Upper lobe of left lung (tissue), 6 donors: ENCODE data around the gene RRP7A. TPM values are rescaled to one million over a fixed set of nuclear protein-coding genes. Genes with fewer than 3 reads are reported as not detected.
"Not testable (repeated sequence)": the region's sequence is repeated elsewhere in the genome, so short reads cannot be mapped to it uniquely, and the experiment has no call there.

Source experiments
- ATAC-seq, 2 donors: fragments of 200-7000 bp; cut with Tn5 transposase; one replicate each; pipeline ENCODE4 v1.9.1; 2022; ENCODE audit warnings: mild to moderate bottlenecking in 2 of 2, moderate library complexity in 2 of 2; ENCODE audit not compliant: low FRiP score in 2 of 2
- DNase-seq, 2 donors: peaks; one replicate each; pipeline ENCODE4 v3.0.0-alpha.2; 2019 to 2020
- H3K27ac ChIP-seq, 4 donors: fragments of 200-600 bp; sonication (generic); one replicate each; pipeline ENCODE4 v1.5.1; 2016 to 2019
- H3K27me3 ChIP-seq, 4 donors: fragments of 200-600 bp; sonication (generic); one replicate each; pipeline ENCODE4 v1.5.1; 2017 to 2019
- H3K36me3 ChIP-seq, 4 donors: fragments of 200-600 bp; sonication (generic); one replicate each; pipeline ENCODE4 v1.5.1; 2016 to 2019
- H3K4me1 ChIP-seq, 4 donors: fragments of 200-600 bp; sonication (generic); one replicate each; pipeline ENCODE4 v1.5.1; 2018 to 2019
- H3K4me3 ChIP-seq, 4 donors: fragments of 200-600 bp; sonication (generic); one replicate each; pipeline ENCODE4 v1.5.1; 2017 to 2019; ENCODE audit warnings: mild to moderate bottlenecking in 2 of 4, moderate library complexity in 1 of 4
- H3K9me3 ChIP-seq, 4 donors: fragments of 200-600 bp; sonication (generic); one replicate each; pipeline ENCODE4 v1.5.1; 2018 to 2019
- EP300 ChIP-seq, 4 donors: sonication (generic); formaldehyde crosslinking; IDR thresholded peaks; one replicate each; pipeline ENCODE4 v1.5.1; 2017; ENCODE audit warnings: antibody characterized with exemption in 4 of 4, control low read depth in 2 of 4
- POLR2A ChIP-seq, 4 donors: fragments of 450-650 bp; IDR thresholded peaks; one replicate each; pipeline ENCODE4 v1.5.1; 2016 to 2017; ENCODE audit warnings: antibody characterized with exemption in 4 of 4, mild to moderate bottlenecking in 2 of 4
- POLR2AphosphoS5 ChIP-seq, 2 donors: sonication (generic); formaldehyde crosslinking; IDR thresholded peaks; one replicate each; pipeline ENCODE4 v1.5.1; 2017; ENCODE audit warnings: antibody characterized with exemption in 2 of 2
- WGBS, 2 donors: methylation state at CpG; one replicate each; pipeline ENCODE4 v1.1.5; 2017 to 2018; 5-methylcytosine and 5-hydroxymethylcytosine counted together
- total RNA-seq, 6 donors: library from RNA; depleted of rRNA in 4 of 6; stranded (reverse); fragments of >200 nt in 4 of 6; gene quantifications; one replicate each; pipeline versions ENCODE4 v1.1.0 to v1.2.1, GENCODE V29; 2016 to 2021
- TF ChIP-seq, protein P1 (sequence below), 6 experiments: fragments of 450-650 bp in 4 of 6; fragments of 200-600 bp in 2 of 6; sonication (generic) in 2 of 6; IDR thresholded peaks; one replicate each; pipeline ENCODE4 v1.5.1; 2016 to 2019; ENCODE audit warnings: antibody characterized with exemption in 6 of 6
- donor health status: DM: no; HTN: no; CAD: no; lungs with moderate emphysema.
- donor health status: DM: no; HTN: yes; CAD: no; lungs with severe emphysema.

The RRP7A gene, protein sequence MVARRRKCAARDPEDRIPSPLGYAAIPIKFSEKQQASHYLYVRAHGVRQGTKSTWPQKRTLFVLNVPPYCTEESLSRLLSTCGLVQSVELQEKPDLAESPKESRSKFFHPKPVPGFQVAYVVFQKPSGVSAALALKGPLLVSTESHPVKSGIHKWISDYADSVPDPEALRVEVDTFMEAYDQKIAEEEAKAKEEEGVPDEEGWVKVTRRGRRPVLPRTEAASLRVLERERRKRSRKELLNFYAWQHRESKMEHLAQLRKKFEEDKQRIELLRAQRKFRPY
- total RNA-seq = 10 to 100 TPM; 21.2 to 36.2 (median 29.3) TPM

DNA sequence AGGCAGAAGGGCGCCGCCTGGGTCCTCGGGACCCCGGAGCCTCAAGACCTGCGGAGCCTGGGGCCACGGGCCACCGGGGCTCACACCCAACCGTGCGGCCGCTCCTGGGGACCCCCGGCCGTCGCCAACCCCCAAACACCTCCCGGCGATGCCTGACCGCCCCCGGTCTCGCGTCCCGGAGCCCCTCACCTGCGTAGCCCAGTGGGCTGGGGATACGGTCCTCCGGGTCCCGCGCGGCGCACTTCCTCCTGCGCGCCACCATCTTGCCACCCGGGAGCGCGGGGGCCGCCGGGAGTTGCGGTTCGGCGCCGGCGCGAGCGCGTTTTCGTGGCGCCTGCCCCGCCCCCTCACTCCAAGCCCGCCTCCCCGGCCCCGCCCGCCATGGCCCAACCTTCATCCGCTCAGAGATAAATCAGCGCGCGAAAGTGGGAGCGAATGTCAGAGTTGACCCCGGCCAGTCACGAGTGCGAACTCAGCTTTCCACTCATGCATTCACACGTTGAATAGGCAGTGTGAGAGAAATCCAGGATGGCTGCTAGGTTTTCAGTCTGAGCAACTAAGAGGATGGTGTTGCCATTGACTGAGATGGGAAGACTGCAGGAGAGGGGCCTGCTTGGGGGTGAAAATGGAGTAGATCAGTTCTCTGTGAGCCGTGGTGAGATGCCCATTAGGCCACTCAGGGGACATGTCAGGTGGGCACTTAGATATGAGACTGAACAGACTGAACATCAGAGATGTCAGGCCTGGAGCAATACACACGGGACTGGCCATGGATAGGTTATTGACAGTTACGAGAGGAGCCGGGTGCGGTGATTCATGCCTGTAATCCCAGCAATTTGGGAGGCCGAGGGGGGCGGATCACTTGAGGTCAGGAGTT, at the start of gene RRP7A:
TSS of gene RRP7A (minus strand) at position 272 of the 877 bp plus-strand sequence. CDS start at position 262, 10 bp downstream.
- peaks cover 7 to 13% (median 10%) of the 10 kb centered on the region in 4 donors for H3K4me1 ChIP-seq
- no peaks in the 10 kb centered on the region for H3K27me3 ChIP-seq
- peak; percentile 86 to 98 for ATAC-seq
- H3K4me3 ChIP-seq = peak within 1 kb of the TSS; percentile 60 to 90 (median 65)
- WGBS, 2 donors = 29 to 66% methylated on average over 8 to 16 of the region's 65 CpGs
- H3K9me3 ChIP-seq = no peaks in the 10 kb centered on the region
- H3K27ac ChIP-seq = peak within 1 kb of the TSS; percentile 74 to 85 (median 74)
- H3K36me3 ChIP-seq = peaks cover 10 to 21% (median 13%) of the 10 kb centered on the region in 4 donors
- DNase-seq = peak; percentile 85 to 96
- TF ChIP-seq POLR2A (IDR thresholded peaks at IDR 0.05) = peak in 3 of 4 donors; percentile 37 to 94 (median 74)
- peak; percentile 75 to 80 for TF ChIP-seq POLR2AphosphoS5 (IDR thresholded peaks at IDR 0.05)
- TF ChIP-seq EP300 (IDR thresholded peaks at IDR 0.05) = no peak
- TF ChIP-seq, protein P1, sequence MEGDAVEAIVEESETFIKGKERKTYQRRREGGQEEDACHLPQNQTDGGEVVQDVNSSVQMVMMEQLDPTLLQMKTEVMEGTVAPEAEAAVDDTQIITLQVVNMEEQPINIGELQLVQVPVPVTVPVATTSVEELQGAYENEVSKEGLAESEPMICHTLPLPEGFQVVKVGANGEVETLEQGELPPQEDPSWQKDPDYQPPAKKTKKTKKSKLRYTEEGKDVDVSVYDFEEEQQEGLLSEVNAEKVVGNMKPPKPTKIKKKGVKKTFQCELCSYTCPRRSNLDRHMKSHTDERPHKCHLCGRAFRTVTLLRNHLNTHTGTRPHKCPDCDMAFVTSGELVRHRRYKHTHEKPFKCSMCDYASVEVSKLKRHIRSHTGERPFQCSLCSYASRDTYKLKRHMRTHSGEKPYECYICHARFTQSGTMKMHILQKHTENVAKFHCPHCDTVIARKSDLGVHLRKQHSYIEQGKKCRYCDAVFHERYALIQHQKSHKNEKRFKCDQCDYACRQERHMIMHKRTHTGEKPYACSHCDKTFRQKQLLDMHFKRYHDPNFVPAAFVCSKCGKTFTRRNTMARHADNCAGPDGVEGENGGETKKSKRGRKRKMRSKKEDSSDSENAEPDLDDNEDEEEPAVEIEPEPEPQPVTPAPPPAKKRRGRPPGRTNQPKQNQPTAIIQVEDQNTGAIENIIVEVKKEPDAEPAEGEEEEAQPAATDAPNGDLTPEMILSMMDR (IDR thresholded peaks at IDR 0.05) = peak in 3 of 6 experiments; percentile 12 to 31 (median 17)

- peaks cover 0 to 29% (median 14%) of the 10 kb centered on the region in 4 donors for H3K36me3 ChIP-seq
- not testable (repeated sequence) for H3K9me3 ChIP-seq, H3K27ac ChIP-seq, DNase-seq, H3K4me1 ChIP-seq, H3K4me3 ChIP-seq, H3K27me3 ChIP-seq, ATAC-seq
- 68 to 100% methylated on average over 2 to 6 of the region's 6 CpGs for WGBS, 2 donors
Observed at GRCh38 chr22:42567950-42568349, 48.4 kb upstream of the RRP7A start.

DNA sequence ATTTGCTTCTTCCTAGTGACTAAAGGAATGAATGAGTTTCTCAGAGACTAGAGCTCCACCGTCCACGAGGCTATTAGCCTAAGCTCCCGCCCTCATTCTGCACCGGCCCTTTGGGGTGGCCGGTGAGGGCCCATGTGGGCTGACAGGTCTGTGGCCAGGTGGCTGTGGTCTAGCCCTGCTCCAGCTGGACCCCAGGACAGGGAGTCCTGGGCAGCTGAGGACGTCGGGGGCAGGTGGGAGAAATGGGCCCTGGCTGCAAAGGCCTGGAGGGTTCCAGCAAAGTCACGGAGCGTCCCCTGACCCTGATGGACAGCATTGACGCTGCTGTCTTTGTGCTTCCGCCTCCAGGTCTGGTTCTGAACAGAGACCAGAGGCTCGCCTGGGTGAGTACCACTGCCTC, 46.4 kb upstream of the RRP7A start:
- Histone ChIP-seq H3K9me3 (no peaks in the 10 kb centered on the region), H3K4me3 (no peak overlapping the region), H3K36me3 (peaks cover 0 to 12% (median 1%) of the 10 kb centered on the region in 4 donors), H3K27me3 (no peaks in the 10 kb centered on the region), H3K27ac (no peak overlapping the region), H3K4me1 (peaks cover 0 to 9% (median 6%) of the 10 kb centered on the region in 4 donors)
- 93 to 97% methylated on average over 12 of the region's 12 CpGs for WGBS, 2 donors
- no peak for DNase-seq
- no peak for ATAC-seq
- no peak for TF ChIP-seq POLR2A (IDR thresholded peaks at IDR 0.05)
- no peak for TF ChIP-seq EP300 (IDR thresholded peaks at IDR 0.05)
- TF ChIP-seq, protein P1 (IDR thresholded peaks at IDR 0.05) = no peak
- TF ChIP-seq POLR2AphosphoS5 (IDR thresholded peaks at IDR 0.05) = no peak

GRCh38 chr22:42564699-42565098, 45.1 kb upstream of the RRP7A start:
- no peaks in the 10 kb centered on the region for H3K27me3 ChIP-seq
- no peak for TF ChIP-seq POLR2A (IDR thresholded peaks at IDR 0.05)
- TF ChIP-seq, protein P1 (IDR thresholded peaks at IDR 0.05) = no peak
- no peak for TF ChIP-seq EP300 (IDR thresholded peaks at IDR 0.05)
- no peak for TF ChIP-seq POLR2AphosphoS5 (IDR thresholded peaks at IDR 0.05)
- DNase-seq (no peak), ATAC-seq (no peak)
- no peak overlapping the region for H3K4me3 ChIP-seq
- peaks cover 0 to 9% (median 6%) of the 10 kb centered on the region in 4 donors for H3K4me1 ChIP-seq
- no peaks in the 10 kb centered on the region for H3K9me3 ChIP-seq
- H3K27ac ChIP-seq = no peak overlapping the region
- 98 to 99% methylated on average over 17 of the region's 17 CpGs for WGBS, 2 donors
- peaks cover 0 to 7% (median 0%) of the 10 kb centered on the region in 4 donors for H3K36me3 ChIP-seq

DNA sequence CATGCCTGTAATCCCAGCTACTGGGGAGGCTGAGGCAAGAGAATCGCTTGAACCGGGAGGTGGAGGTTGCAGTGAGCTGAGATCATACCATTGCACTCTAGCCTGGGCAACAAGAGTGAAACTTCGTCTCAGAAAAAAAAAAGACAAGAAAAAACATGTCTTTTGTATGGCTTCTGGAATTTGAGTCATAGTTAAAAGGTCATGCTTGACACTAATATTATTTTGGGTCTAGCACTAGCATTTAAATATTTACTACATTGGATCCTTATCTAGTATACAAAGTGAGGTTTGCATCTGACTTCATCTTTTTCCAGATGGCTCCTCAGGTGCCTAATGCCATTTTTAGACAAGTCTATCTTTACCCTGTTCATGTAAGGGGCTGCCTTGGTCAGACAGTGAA, 44.3 kb upstream of the RRP7A start:
- 85 to 93% methylated on average over 3 of the region's 3 CpGs for WGBS, 2 donors
- not testable (repeated sequence) for ATAC-seq, H3K4me1 ChIP-seq

More for the DNA sequence above, 44.3 kb upstream of the RRP7A start:
- H3K27ac ChIP-seq, H3K27me3 ChIP-seq, H3K9me3 ChIP-seq, H3K4me3 ChIP-seq, H3K36me3 ChIP-seq, DNase-seq: not testable (repeated sequence)
